Measurements from ENCODE around the gene SAPCD2.

DNA sequence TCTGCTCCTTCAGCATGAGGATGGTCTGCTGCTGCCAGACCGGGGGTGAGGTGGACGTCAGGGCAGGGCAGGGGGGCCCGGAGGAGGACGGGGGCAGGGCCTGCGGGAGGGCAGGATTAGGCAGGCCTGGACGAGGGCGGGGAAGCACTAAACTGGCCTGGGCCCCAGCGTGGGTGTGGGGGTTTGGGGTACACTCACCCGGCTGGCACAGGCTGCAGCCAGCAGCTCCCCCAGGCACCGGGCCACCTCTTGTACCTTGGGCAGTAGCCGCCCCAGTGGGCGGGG is 5.5 kb downstream of the SAPCD2 start:
- no peak for TF ChIP-seq YY1 (IDR thresholded peaks at IDR 0.05; ENCODE audit: insufficient read depth, insufficient read length)
- no peak for TF ChIP-seq SUZ12 (IDR thresholded peaks at IDR 0.05; ENCODE audit: extremely low read depth, insufficient read depth, insufficient read length)

Data from NT2/D1 (cell line).